Measurements from ENCODE around the gene CENPO. TPM values are rescaled to one million over a fixed set of nuclear protein-coding genes. Genes with fewer than 3 reads are reported as not detected.
A peak's percentile ranks its signal among the peaks of the same experiment; 100 is the strongest.

The CENPO gene
- total RNA-seq, 1 donor from 2014 or later = 69.3 TPM

- peaks cover 16% of the 10 kb centered on the region for H3K36me3 Mint-ChIP-seq (ENCODE audit: low read depth)
- H3K4me1 Mint-ChIP-seq = peaks cover 27% of the 10 kb centered on the region
- no peak overlapping the region for H3K27ac Mint-ChIP-seq (ENCODE audit: unreplicated experiment)
- no peak for DNase-seq (ENCODE audit: low read depth, low spot score)
- no peaks in the 10 kb centered on the region for H3K27me3 Mint-ChIP-seq (ENCODE audit: low read depth)
- H3K9me3 Mint-ChIP-seq = no peaks in the 10 kb centered on the region
- H3K4me3 Mint-ChIP-seq = no peak overlapping the region
- TF ChIP-seq CTCF (conservative IDR thresholded peaks at IDR 0.05) = no peak
Measured at GRCh38 chr2:24836206-24836605, 43.0 kb downstream of the CENPO start.

GRCh38 chr2:24836706-24837105 lies 43.5 kb downstream of the CENPO start:
- no peaks in the 10 kb centered on the region for H3K9me3 Mint-ChIP-seq
- H3K4me3 Mint-ChIP-seq = no peak overlapping the region

DNA sequence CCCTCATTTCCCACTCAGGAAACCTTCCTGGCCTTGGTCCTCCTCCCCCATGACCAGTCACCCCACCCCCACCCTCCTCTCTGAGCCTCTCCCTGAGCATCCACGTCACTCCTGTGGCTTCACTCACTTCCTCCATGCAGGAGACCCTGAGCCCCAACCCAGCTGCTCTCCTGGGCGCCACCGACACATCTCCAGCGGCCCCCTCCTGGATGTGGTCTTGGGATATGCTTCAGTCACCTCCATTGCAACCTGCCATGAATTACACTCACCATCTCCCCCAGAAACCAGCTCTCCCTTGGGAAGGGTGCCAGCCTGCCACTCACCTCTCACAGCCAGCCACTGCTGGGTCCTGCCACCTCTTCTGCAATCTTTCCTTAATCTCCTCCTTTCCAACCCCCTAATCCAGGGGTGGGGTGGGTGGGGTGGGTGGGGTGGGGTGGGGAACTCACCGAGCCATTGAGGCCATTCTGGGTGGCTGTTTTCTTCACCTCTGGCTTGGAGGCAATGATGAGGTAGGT lies 44.8 kb downstream of the CENPO start:
- TF ChIP-seq CTCF (conservative IDR thresholded peaks at IDR 0.05) = no peak
- no peaks in the 10 kb centered on the region for H3K27me3 Mint-ChIP-seq (ENCODE audit: low read depth)
- DNase-seq (ENCODE audit: low read depth, low spot score) = no peak
- no peak overlapping the region for H3K4me3 Mint-ChIP-seq
- no peak overlapping the region for H3K27ac Mint-ChIP-seq (ENCODE audit: unreplicated experiment)
- H3K4me1 Mint-ChIP-seq = peaks cover 11% of the 10 kb centered on the region
- no peaks in the 10 kb centered on the region for H3K9me3 Mint-ChIP-seq
- peaks cover 13% of the 10 kb centered on the region for H3K36me3 Mint-ChIP-seq (ENCODE audit: low read depth)

More at GRCh38 chr2:24836706-24837105, 43.5 kb downstream of the CENPO start:
- no peak for TF ChIP-seq CTCF (conservative IDR thresholded peaks at IDR 0.05)
- H3K4me1 Mint-ChIP-seq = peaks cover 22% of the 10 kb centered on the region
- no peak for DNase-seq (ENCODE audit: low read depth, low spot score)
- H3K27ac Mint-ChIP-seq (ENCODE audit: unreplicated experiment) = no peak overlapping the region
- no peaks in the 10 kb centered on the region for H3K27me3 Mint-ChIP-seq (ENCODE audit: low read depth)
- peaks cover 13% of the 10 kb centered on the region for H3K36me3 Mint-ChIP-seq (ENCODE audit: low read depth)

DNA sequence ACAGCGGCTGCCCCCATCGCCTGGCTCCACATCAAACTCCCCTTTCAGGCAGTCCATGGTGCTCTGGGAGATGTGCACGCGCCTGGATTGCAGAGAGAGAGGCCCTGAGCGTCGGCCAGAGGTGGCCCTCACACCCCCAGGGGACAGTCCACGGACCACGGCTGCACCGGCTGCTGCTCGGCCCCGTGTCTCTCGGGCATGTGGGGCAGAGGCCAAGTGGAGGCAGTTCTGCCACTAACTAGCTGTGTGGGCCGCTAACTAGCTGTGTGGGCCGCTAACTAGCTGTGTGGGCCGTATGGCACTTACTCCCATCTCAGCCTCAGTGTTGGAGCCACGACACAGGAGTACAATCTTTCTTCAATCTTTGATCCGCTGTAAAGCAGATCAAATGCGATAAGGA lies 45.3 kb downstream of the CENPO start:
- no peaks in the 10 kb centered on the region for H3K9me3 Mint-ChIP-seq
- H3K36me3 Mint-ChIP-seq (ENCODE audit: low read depth) = peaks cover 15% of the 10 kb centered on the region
- H3K4me1 Mint-ChIP-seq = peaks cover 6% of the 10 kb centered on the region
- H3K27me3 Mint-ChIP-seq (ENCODE audit: low read depth) = no peaks in the 10 kb centered on the region
- DNase-seq (ENCODE audit: low read depth, low spot score) = no peak
- H3K4me3 Mint-ChIP-seq = no peak overlapping the region
- TF ChIP-seq CTCF (conservative IDR thresholded peaks at IDR 0.05) = no peak
- H3K27ac Mint-ChIP-seq (ENCODE audit: unreplicated experiment) = no peak overlapping the region

DNA sequence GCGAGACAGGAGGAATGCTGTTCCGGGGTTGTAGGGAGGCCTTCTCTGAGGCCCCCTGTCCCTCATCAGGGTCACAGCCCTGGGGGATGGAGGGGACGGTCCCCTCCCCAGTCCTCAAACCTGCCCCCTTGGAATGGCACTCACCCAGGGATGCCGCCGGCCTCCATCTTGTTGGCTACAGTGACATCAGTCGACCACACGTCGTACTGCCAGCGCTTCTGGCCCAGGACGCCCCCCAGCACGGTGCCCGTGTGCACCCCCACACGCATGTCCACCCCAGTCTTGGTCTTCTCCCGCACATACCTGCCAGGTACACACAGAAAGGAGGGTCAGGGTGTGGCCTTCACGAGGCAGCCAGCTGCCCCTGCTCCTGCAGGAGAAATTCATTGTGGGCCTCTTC lies 46.5 kb downstream of the CENPO start:
- Mint-ChIP-seq H3K27ac (ENCODE audit: unreplicated experiment) (peak overlapping the region; percentile 35), H3K36me3 (ENCODE audit: low read depth) (peaks cover 11% of the 10 kb centered on the region), H3K4me1 (peaks cover 5% of the 10 kb centered on the region), H3K27me3 (ENCODE audit: low read depth) (no peaks in the 10 kb centered on the region), H3K9me3 (no peaks in the 10 kb centered on the region), H3K4me3 (no peak overlapping the region)
- TF ChIP-seq CTCF (conservative IDR thresholded peaks at IDR 0.05) = no peak
- DNase-seq (ENCODE audit: low read depth, low spot score) = no peak

All from neural crest cell (in vitro differentiated cells).